B cell (primary cell): Measurements from ENCODE around the gene PPP2R2C. TPM values are rescaled to one million over a fixed set of nuclear protein-coding genes. Genes with fewer than 3 reads are reported as not detected.

Experiments
- ATAC-seq: fragments of 200-7000 bp; cut with Tn5 transposase; one replicate; pipeline ENCODE4 v1.10.0; 2021; ENCODE audit warnings: low read depth, mild to moderate bottlenecking, moderate number of reproducible peaks, moderate library complexity
- CTCF ChIA-PET: fragments of 350-600 bp; sonication (Branson Sonifier 250); formaldehyde crosslinking; loops from one replicate; lab custom pipeline; 2021; ENCODE audit warnings: antibody characterized with exemption, inconsistent platforms; lab: Charles Lee
- POLR2A ChIA-PET: fragments of 350-600 bp; sonication (Branson Sonifier 250); formaldehyde crosslinking; loops from one replicate; lab custom pipeline; 2021; ENCODE audit warnings: antibody characterized with exemption; lab: Charles Lee
- DNase-seq: peaks from one replicate; pipeline ENCODE4 v3.0.0; 2013
- H2AFZ ChIP-seq: 2 replicates; pipeline ENCODE4 v1.6.1; 2012; ENCODE audit warnings: mild to moderate bottlenecking, low read depth, low read length; ENCODE audit not compliant: insufficient read depth, poor library complexity, severe bottlenecking
- H3K27ac ChIP-seq, 2 donors: 1 replicate in 1 of 2; 2 replicates in 1 of 2; pipeline ENCODE4 v1.5.1; 2012 to 2013; ENCODE audit warnings: low read length in 2 of 2, mild to moderate bottlenecking in 2 of 2, moderate library complexity in 1 of 2
- H3K27me3 ChIP-seq, 4 experiments: fragments of 200-600 bp in 1 of 4; sonication (generic) in 1 of 4; replicated peaks in 1 of 4; 1 replicate in 2 of 4; 2 replicates in 2 of 4; pipeline versions ENCODE4 v1.6.1 to v1.7.0; 2013 to 2016; ENCODE audit warnings: low read length in 3 of 4, mild to moderate bottlenecking in 2 of 4, mixed read lengths in 1 of 4, moderate library complexity in 1 of 4; ENCODE audit not compliant: insufficient read depth in 4 of 4, control insufficient read depth in 3 of 4; ENCODE audit errors: control extremely low read depth in 1 of 4
- H3K36me3 ChIP-seq, 2 experiments: replicated peaks in 1 of 2; 1 replicate in 1 of 2; 2 replicates in 1 of 2; pipeline versions ENCODE4 v1.6.1 to v1.7.1; 2013; ENCODE audit warnings: low read length in 1 of 2; ENCODE audit not compliant: insufficient read depth in 2 of 2, control insufficient read depth in 1 of 2; ENCODE audit errors: control extremely low read depth in 1 of 2, extremely low read depth in 1 of 2
- H3K4me1 ChIP-seq, 2 donors: fragments of 200-600 bp in 1 of 2; sonication (generic) in 1 of 2; 1 replicate in 1 of 2; 2 replicates in 1 of 2; pipeline versions ENCODE4 v1.5.1 to v1.6.1; 2013 to 2017; ENCODE audit warnings: low read length in 2 of 2; ENCODE audit not compliant: control insufficient read depth in 2 of 2, insufficient read depth in 2 of 2
- H3K4me2 ChIP-seq: replicated peaks from 2 replicates; pipeline ENCODE3; 2012; ENCODE audit warnings: mild to moderate bottlenecking, low read depth, low read length; ENCODE audit not compliant: poor library complexity, severe bottlenecking
- H3K4me3 ChIP-seq, 5 experiments: fragments of 200-600 bp in 1 of 5; sonication (generic) in 1 of 5; 1 replicate in 3 of 5; 2 replicates in 2 of 5; pipeline versions ENCODE4 v1.5.1 to v1.7.0; 2011 to 2016; ENCODE audit warnings: low read length in 4 of 5, mild to moderate bottlenecking in 4 of 5, low read depth in 2 of 5, control low read depth in 1 of 5, moderate library complexity in 1 of 5; ENCODE audit not compliant: insufficient read depth in 1 of 5; ENCODE audit errors: control extremely low read depth in 1 of 5, extremely low read depth in 1 of 5
- H3K79me2 ChIP-seq: fragments of 200-600 bp; sonication (generic); one replicate; pipeline ENCODE4 v1.6.0; 2016; ENCODE audit warnings: low read length; ENCODE audit not compliant: control insufficient read depth, insufficient read depth
- H3K9ac ChIP-seq: fragments of 200-600 bp; sonication (generic); 2 replicates; pipeline ENCODE4 v1.6.1; 2017; ENCODE audit warnings: mild to moderate bottlenecking, low read length, moderate library complexity
- H3K9me3 ChIP-seq, 3 donors: one replicate each; pipeline versions ENCODE4 v1.6.1 to v1.7.1; 2013; ENCODE audit warnings: low read length in 2 of 3; ENCODE audit not compliant: control insufficient read depth in 2 of 3, insufficient read depth in 1 of 3; ENCODE audit errors: control extremely low read depth in 1 of 3
- H4K20me1 ChIP-seq: 2 replicates; pipeline ENCODE4 v1.6.0; 2012; ENCODE audit warnings: mild to moderate bottlenecking, low read length; ENCODE audit not compliant: insufficient read depth, control insufficient read depth, poor library complexity, severe bottlenecking
- H3K27ac Mint-ChIP-seq: one replicate; pipeline ENCODE4 v1.8.0; 2021; ENCODE audit warnings: mixed read lengths
- H3K27me3 Mint-ChIP-seq: one replicate; pipeline ENCODE4 v1.8.0; 2021; ENCODE audit warnings: mixed read lengths
- H3K4me1 Mint-ChIP-seq: one replicate; pipeline ENCODE4 v1.8.0; 2021; ENCODE audit warnings: mixed read lengths
- H3K4me3 Mint-ChIP-seq: one replicate; pipeline ENCODE4 v1.8.0; 2021; ENCODE audit warnings: mixed read lengths
- H3K9me3 Mint-ChIP-seq: one replicate; pipeline ENCODE4 v1.8.0; 2022; ENCODE audit warnings: mixed read lengths; ENCODE audit not compliant: insufficient read depth
- CTCF ChIP-seq: fragments of 200-600 bp; IDR thresholded peaks from one replicate; pipeline ENCODE4 v1.8.0; 2022; ENCODE audit warnings: antibody characterized with exemption, mild to moderate bottlenecking
- EZH2 ChIP-seq: IDR thresholded peaks from 2 replicates; pipeline ENCODE4 v1.6.1; 2012; ENCODE audit warnings: borderline replicate concordance, low read depth, mild to moderate bottlenecking, moderate library complexity, low read length; ENCODE audit not compliant: insufficient read depth, poor library complexity, severe bottlenecking
- WGBS: methylation state at CpG from one replicate; pipeline ENCODE4 v1.1.5; 2013; ENCODE audit warnings: missing lambda C conversion rate; ENCODE audit not compliant: insufficient coverage; 5-methylcytosine and 5-hydroxymethylcytosine counted together
- intact Hi-C: fragments of 100-400 bp; cut with micrococcal nuclease; formaldehyde crosslinking; loops from one replicate; pipeline ENCODE4 v1.10.0; 2022
- polyA plus RNA-seq: library from polyadenylated mRNA; depleted of rRNA; stranded (reverse); fragments of >200 nt; gene quantifications from 2 replicates; pipeline ENCODE4 v1.2.3, GENCODE V29; 2012
- total RNA-seq, 2 donors: library from RNA; stranded (reverse); fragments of 120-200 nt in 1 of 2; gene quantifications; 1 replicate in 1 of 2; 2 replicates in 1 of 2; pipeline versions ENCODE4 v1.2.3 to v1.2.4, GENCODE V29; 2013 to 2022

Gene PPP2R2C
- total and polyA plus RNA-seq, 2 donors (not counting 1 experiment from before 2014, with no cell fraction given), result not detected

GRCh38 chr4:6427439-6428090 lies 44.8 kb downstream of the PPP2R2C start:
- Mint-ChIP-seq H3K9me3 (no peaks in the 10 kb centered on the region), H3K4me3 (no peak overlapping the region), H3K27ac (no peak overlapping the region), H3K27me3 (no peaks in the 10 kb centered on the region), H3K4me1 (no peaks in the 10 kb centered on the region)
- no peak for TF ChIP-seq CTCF
- TF ChIP-seq EZH2, result no peak
- peaks cover 0 to 7% (median 0%) of the 10 kb centered on the region in 3 donors for H3K9me3 ChIP-seq
- H3K4me3 ChIP-seq, result no peak overlapping the region
- H3K9ac ChIP-seq, result no peak overlapping the region
- H3K4me2 ChIP-seq, result no peak overlapping the region
- no peaks in the 10 kb centered on the region for H3K79me2 ChIP-seq
- no peaks in the 10 kb centered on the region for H4K20me1 ChIP-seq
- CTCF ChIA-PET, result no interaction called here
- ATAC-seq (no peak), DNase-seq (no peak)
- H3K27me3 ChIP-seq, result no peaks in the 10 kb centered on the region
- POLR2A ChIA-PET, result no interaction called here
- intact Hi-C loops, result no loop called here
- no peaks in the 10 kb centered on the region for H3K36me3 ChIP-seq
- 69% methylated on average over 2 of the region's 5 CpGs for WGBS
- H3K4me1 ChIP-seq, result no peaks in the 10 kb centered on the region
- no peak overlapping the region for H3K27ac ChIP-seq
- no peak overlapping the region for H2AFZ ChIP-seq

- DNase-seq (no peak), ATAC-seq (no peak)
- intact Hi-C loops, result no loop called here
- Histone ChIP-seq H3K36me3 (no peaks in the 10 kb centered on the region), H3K4me3 (no peak overlapping the region), H3K27me3 (no peaks in the 10 kb centered on the region), H3K9ac (no peak overlapping the region), H3K4me1 (no peaks in the 10 kb centered on the region), H2AFZ (no peak overlapping the region), H4K20me1 (no peaks in the 10 kb centered on the region), H3K27ac (no peak overlapping the region), H3K9me3 (peaks cover 0 to 10% (median 0%) of the 10 kb centered on the region in 3 donors), H3K4me2 (no peak overlapping the region), H3K79me2 (no peaks in the 10 kb centered on the region)
- H3K4me3 Mint-ChIP-seq, result no peak overlapping the region
- ChIA-PET CTCF (no interaction called here), POLR2A (no interaction called here)
- H3K27ac Mint-ChIP-seq, result no peak overlapping the region
- no peaks in the 10 kb centered on the region for H3K4me1 Mint-ChIP-seq
- H3K9me3 Mint-ChIP-seq, result no peaks in the 10 kb centered on the region
- TF ChIP-seq EZH2 (no peak), CTCF (no peak)
- no peaks in the 10 kb centered on the region for H3K27me3 Mint-ChIP-seq
- 78% methylated on average over 11 of the region's 13 CpGs for WGBS
Measured at GRCh38 chr4:6426571-6427438, 45.6 kb downstream of the PPP2R2C start.
